GM11168 (cell line): Measurements from ENCODE around the gene RANBP3.
"Not testable (repeated sequence)": the region's sequence is repeated elsewhere in the genome, so short reads cannot be mapped to it uniquely, and the experiment has no call there.

Experiments used
- in situ Hi-C: fragments of 300-500 bp; cut with MboI; formaldehyde crosslinking; loops from one replicate; pipeline ENCODE4 v1.12.0; 2022; ENCODE audit warnings: low sequenced_read_pairs; ENCODE audit not compliant: unreplicated experiment

The RANBP3 gene

DNA sequence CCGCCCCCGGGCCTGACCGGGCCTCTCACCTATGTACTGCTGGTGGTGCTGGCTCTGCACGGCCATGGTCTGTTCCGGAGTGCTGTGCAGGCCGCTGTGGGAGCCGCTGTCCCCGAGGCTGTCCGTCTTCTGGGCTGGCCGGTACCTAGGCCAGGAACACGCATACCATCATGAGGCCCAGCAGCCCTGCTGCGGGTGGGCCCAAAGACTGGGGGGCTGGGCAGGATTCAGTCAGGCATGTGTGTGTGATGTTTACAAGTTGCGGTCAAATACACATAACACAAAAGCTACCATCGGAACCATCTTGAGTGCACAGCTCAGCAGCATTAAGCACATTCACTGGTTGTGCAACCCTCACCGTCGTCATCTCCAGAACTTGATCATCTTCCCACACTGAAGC lies 32.2 kb upstream of the RANBP3 start:
- in situ Hi-C loops: no loop called here

DNA sequence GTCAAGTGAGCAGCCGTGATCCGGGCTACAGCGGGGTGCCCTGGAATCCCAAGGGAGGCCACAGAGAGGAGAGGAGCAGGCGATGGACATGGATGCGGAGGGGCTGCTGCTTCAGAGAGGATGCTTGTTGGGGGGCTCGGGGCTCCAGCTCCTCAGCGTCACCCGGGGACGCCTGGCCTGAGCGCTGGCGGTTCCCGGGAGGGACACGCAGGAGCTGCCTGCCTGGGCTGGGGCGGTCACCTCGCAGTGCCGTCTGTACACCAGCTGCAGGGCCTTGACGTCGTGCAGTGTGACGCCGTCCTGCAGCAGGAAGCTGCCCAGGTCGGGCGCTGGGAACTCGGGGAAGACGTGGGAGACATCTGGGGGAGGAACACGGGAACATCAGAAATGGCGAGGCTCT lies 29.9 kb upstream of the RANBP3 start:
- in situ Hi-C loops: no loop called here

DNA sequence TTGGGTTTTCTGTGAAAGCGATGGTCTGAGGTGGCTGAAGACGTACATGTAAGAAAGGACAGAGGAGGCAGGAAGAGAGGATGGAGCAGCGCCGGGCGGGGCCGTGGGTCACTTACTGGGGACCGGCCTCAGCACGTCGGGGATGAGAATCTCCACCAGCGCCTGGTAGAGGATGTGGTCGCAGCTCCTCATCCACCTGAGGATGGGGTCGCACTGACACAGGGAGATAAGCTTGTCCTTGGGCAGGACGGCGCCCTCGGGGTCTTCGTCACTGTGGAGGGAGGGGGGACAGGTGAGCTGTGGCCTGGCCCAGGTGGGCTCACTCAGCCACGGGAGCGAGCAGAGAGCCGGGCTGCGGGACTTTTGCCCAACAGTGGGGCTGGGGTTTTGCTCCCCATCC lies 29.0 kb upstream of the RANBP3 start:
- in situ Hi-C loops: no loop called here

DNA sequence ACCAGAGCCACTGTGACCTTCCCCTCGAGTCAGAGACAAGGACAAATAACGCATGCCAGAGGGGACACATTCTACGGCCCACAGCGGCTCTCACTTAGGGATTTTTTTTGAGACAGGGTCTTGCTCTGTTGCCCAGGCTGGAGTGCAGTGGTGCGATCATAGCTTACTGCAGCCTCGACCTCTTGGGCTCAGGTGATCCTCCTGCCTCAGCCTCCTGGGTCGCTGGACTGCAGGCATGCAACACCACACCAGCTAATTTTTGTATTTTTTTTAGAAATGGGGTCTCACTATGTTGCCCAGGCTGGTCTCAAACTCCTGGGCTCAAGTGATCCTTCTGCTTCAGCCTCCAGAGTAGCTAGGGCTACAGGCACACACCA lies 28.1 kb upstream of the RANBP3 start:
- in situ Hi-C loops: not testable (repeated sequence)

DNA sequence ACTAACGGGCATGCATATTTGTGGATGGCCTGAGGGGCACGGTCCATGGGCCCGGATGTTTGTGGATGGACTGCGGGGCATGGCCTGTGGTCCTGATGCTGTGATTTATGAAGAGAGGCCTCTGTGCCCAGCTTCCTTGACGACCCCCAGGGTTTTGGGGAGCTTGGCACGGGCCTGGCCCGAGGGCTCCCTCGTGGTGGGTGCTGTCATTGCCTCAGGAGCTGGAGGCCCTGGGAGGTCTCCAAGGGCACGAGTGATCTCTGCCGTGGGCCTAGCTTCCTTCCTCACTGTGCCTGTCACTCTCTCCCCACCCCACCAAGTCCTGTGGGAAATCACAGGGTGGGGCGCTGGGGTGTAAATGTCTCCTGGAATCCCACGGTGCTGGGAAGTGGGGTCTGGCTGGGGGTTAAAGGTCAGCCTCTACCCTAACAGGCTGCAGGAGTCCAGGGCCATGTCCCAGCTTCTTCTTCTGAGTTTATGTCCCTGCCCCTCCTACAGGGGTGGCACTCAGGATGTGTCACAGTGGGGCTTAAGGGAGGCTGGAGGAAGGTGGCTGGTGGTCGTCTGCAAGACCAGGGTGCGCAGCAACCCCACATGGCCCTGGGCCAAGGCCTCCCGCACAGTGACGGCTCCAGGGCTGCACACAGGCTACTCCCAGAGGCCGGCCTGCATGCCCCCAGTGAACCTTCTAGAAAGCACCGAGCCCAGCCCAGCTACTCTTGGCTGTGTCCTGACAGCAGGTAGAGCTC lies 27.6 kb upstream of the RANBP3 start:
- in situ Hi-C loops: no loop called here

DNA sequence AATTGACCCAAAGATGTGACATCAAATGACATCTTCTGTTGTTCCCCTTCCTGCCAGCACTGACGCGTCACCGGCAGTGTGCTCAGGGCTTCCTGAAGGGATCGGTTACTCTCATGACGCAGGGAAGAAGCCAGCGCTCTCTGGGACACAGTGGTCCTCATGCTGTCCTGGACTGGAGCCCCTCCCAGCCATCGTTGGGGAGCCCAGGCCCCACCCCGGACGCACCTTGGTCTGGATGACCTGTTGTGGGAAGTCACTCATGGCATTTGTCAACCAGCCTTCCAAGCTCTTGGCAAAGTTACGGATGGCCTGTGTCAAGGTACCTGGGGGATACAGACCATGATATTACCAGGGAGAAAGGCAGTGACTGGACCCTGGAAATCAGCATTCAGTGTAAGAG lies 26.0 kb upstream of the RANBP3 start:
- in situ Hi-C loops: no loop called here

DNA sequence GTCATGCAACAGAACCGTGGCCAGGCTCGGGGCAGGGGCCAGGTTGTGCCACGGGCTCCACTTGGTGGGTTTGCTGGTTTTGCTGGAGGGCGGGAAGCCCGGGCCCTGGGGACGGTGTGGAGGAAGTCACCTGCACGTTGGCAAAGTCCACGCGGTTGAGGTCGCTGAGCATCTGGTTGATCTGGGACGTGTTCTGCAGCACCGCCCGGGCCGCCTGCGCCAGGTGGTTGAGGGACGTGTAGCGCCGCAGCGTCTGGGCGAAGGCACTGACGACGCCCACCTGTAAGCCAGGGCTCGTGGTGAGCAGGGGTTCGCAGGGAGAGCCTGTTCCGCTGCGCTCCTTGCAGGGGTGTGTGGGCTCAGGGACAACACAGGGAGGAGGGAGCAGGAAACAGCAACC lies 24.7 kb upstream of the RANBP3 start:
- in situ Hi-C loops: no loop called here

DNA sequence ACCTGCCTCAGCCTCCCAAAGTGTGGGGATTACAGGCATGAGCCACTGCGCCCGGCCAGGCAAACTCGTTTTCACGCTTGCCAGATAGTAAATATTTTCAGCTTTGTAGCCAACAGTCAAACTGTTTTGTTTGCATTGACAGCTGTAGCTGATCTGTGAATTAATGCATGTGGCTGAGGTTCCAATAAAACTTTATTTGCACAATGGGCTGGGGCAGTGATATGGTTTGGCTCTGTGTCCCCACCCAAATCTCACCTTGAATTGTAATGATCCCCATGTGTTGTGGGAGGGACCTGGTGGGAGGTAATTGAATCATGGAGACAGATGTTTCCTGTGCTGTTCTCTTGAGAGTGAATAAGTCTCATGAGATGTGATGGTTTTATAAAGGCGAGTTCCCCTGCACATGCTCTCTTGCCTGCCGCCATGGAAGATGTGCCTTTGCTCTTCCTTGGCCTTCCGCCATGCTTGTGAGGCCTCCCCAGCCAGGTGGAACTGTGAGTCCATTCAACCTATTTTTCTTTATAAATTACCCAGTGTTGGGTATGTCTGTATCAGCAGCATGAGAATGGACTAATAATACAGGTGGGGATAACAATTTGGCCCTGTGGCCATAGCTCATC lies 22.4 kb upstream of the RANBP3 start:
- in situ Hi-C loops: no loop called here

DNA sequence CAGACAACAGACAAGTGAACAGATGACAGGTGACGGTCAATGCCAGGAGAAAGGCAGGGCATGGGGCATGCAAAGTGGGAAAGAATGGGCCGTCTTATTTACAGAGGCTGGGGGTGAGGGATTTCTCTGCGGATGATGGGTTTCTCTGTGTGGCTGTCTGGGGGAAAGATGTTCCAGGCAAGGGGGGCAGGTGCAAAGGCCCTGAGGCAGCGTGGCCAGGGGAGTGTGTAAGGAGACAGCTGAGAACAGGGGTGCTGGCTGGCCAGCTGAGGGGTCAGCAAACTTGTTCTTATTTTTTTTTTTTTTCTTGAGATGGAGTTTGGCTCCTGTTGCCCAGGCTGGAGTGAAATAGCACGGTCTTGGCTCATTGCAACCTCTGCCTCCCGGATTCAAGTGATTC lies 21.8 kb upstream of the RANBP3 start:
- in situ Hi-C loops: no loop called here

DNA sequence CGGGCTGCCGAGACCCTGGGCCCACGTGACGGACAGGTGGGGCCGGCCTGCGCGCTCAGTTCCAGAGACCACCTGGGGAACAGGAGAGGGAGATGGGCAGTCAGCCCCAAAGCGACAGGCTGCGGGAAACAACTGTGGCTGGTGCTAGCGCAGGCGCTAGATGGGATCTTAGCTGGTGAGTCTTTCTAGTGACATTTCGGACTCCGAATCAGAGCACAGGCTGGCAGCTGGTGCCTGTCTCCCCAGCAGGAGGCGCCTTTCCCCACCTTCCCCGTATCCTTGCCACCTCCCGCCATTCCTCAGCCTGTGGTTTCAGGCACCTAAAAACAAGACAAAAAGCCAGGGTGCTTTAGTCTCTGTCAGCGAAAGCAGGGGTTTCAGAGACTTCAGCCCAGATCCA lies 19.4 kb upstream of the RANBP3 start:
- in situ Hi-C loops: no loop called here

DNA sequence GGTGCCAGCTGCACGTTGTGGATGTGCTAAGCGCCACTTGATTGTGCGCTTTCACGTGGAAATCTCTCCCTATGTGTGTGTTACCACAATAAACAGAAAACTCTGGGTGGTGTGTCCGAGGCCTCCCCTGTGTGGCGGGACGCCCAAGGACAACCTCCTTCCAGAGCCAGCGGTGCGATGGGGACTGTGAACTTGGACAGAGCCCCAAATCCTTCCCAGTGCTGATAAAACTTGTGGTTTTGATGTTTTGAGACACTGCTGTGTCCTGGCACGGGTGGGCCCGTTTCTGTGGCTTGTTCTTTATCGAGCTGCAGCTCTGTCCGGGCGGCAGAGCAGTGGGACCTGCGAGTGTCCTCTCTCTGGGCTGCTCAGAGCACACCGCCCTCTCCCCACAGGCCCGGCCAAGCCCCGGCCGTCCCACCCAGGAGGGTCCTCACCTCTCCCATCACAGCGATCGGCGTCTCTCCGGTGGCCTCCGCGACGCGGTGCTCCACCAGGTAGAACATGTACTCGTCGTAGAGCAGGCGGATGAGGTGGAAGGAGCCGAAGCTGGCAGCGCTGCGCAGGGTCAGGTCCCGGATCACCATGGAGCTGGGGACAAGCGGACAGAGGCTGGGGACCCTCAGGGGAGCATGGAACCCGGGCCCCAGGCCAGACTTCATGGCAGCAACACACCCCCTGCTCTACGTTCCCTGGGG lies 18.8 kb upstream of the RANBP3 start:
- in situ Hi-C loops: no loop called here

DNA sequence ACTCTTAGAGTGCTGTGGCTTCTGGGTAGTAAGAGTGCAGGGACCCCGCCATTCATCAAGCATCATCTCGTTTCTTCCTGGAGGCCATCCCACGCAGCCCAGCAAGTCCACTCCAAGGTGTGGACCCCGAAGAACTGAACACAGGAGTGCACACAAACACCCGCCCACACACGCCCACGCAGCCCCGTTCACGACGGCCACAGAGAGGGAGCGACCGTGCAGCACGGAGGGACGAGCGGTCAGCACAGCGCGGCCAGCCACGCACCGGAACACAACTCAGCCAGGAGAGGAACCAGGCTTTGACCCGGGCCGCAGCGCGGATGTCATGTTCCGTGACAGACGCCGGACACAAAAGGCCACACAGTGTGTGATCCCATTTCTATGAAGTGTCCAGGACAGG lies 18.2 kb upstream of the RANBP3 start:
- in situ Hi-C loops: no loop called here

DNA sequence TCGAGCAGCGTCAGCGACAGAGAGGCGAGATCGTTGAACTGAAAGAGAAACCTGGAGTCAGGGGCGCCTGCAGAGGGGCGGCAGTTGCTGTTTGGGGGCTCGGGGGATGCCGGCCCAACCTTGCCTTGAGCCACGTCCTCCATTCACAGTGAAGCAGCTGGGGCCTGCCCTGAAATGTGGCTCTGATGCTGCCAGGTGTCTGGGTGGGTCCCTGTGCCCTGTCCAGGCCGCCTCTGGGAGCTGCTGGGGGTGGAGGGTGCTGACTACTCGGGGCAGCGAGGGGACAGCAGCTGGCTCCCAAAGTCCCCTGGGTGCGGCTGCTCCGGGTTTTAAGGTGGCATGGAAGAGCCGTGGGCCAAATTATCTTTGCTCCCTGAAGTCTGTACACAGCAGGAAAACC lies 17.7 kb upstream of the RANBP3 start:
- in situ Hi-C loops: no loop called here

DNA sequence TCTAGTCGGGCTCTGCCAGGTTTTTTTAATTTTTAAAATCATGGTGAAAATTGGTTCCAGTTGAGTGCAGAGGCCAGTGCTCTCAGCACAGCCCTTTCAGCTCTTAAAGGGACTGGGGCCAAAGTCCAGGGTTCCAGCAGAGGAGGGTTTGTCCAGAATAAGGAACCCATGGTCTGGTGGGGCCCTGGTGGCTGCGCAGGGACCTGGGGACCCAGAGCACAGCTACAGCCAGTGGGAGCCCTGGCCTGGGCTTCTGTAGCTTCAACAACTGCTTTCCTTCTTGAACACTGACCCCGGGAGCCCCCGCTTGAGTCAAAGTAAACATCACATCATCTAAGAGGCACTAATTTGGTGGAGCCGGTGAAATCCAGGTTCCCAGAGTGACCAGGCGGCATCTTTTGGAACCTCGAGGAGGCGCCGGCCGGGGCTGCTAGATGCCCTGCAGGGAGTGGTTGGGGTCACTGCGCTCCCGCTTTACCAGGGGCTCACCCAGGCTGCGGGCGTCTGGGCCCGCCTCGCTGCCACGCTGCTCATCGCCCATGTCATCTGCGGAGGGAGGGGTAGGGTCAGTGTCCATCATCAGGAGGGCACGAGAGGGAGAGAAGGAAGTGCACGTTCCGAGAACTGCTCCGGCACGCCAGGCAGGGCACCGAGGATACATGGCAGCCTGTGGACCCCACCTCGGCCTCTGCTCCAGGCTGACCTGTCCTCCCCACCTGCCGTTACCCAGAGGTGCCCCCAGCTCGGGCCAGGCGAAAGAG lies 16.6 kb upstream of the RANBP3 start:
- in situ Hi-C loops: no loop called here

DNA sequence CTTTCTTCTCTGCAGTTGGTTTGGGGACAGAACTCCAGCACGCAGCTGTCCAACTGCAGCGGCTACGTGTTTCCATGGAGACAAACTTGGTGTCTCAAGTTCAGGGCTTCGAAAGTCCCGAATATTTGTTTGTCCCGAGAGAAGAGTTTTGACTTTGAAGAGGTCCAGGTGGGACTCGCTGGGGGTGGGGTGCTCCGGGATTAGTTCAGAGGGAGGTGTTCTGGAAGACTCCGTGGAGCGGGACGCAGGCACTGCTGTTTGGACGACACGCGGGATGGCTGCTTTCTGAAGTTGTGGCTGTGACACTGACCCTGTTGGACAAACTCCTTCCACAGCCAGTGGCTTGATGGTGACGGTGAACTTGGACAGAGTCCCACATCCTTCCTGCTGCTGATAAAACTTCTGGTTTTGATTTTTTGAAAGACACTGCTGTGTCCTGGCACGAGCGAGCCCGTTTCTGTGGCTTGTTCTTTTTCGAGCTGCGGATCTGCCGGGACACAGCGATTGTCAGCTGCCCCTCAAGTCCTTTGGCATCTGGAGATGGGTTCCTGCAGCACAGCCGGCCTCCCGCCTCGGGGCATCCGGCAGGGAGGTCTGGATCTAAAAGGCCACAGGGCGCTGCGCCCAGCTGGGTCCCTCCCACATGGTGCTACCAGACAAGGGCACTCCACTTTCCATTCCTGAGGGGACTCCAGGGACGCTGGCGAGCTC lies 15.9 kb upstream of the RANBP3 start:
- in situ Hi-C loops: no loop called here

DNA sequence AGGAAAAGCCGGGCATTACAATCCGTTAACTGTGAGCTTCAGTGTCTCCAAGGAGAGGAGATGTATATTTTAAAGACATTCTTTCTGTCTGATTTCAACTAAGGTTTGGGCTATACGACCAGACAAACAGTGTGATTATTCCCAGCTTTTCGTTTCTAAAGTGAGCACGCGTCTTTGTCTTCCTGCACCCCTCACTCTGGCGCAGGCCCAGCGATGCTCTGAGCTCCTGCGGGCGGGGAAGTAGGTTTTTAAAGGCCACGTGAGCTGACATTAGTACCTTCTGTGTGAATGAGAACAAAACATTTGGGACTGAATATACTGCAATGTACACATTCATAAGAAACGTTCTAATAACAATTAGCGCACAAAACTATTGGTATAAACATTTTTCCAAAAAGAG lies 15.3 kb upstream of the RANBP3 start:
- in situ Hi-C loops: no loop called here

DNA sequence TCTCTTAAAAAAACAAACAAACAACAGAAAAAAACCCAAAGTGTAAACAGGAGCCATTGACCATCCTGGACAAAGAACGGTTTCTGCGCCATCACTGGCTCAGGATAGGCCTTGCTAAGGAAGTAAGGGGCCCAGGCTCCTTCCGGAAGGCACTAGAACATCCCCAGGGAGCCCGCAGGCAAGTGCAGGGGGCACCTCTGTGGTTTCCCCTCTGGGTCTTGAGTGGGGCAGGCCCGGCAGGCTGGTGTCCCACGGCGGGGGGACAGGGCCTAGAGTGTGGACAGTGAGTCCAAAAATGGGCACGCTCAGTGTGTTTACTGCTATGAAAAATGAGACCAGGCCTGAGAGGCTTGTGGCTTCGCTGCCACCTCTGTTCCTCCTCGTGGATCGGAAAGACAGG lies 14.8 kb upstream of the RANBP3 start:
- in situ Hi-C loops: no loop called here

DNA sequence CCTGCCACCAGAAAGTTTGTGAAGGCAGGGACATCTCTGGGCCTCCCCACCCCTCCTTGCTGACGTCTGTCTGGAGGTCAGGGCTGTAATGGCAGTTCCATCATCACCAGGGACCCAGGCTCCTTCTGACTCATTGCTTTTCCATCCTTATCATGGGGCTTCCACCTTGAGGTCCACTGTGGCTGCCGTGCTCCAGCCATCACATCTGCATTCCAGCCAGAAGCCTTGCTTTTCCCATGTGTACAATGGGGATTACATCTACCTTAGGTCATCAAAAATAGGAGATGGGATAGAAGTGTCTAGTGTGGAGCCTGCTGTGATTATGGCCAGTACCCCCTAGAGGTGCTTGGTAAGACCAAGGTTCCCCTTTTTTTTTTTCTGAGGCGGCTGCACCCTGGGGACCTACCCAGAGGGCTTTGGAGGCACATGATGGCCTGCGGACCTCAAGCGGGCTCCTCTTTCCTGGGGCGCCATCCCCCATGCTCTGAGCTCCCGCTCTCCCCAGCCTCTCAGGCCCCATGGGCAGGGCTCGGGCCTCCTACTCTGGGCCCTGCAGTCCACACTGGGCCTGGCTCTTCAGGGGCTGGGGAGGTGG lies 13.4 kb upstream of the RANBP3 start:
- in situ Hi-C loops: no loop called here

DNA sequence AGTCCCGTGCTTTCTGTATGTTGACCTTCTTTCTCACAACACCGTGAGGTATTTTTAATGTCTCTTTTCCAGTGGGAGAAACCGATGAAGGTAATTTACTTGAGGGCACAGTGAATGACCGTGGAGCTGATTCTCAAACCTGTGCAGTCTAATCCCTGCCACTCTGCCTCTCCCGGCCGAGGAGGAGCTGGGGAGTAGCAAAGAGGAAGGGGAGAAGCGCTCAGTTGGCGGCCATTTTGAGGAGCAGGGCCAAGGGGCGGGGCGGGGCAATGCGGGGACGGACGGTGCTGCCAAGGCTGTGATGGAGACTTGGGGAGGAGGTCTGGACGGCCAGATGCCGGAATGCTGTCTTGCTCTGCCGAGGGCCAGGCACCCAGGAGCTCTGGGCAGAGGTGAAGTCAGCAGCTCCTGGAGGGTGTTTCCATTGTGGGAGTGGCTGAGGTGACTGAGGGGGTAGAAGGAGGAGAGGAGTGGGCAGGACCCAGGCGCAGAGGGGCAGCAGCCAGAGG lies 12.4 kb upstream of the RANBP3 start:
- in situ Hi-C loops: no loop called here
